ENCODE results near the gene NTMT1.

The NTMT1 gene

GRCh38 chr9:129612123-129612522 is 13.8 kb upstream of the NTMT1 start:
- Histone ChIP-seq H3K27me3 (ENCODE audit: insufficient read depth, low read depth, severe bottlenecking) (no peaks in the 10 kb centered on the region), H3K4me3 (ENCODE audit: low read depth, low read length) (no peak overlapping the region), H3K9me3 (ENCODE audit: severe bottlenecking) (no peaks in the 10 kb centered on the region), H3K27ac (no peak overlapping the region), H3K36me3 (no peaks in the 10 kb centered on the region)
- peak; percentile 48; the same call in 1 of the 2 replicates for TF ChIP-seq CTCF (IDR thresholded peaks at IDR 0.05; ENCODE audit: low read depth, low read length)
- no peak for DNase-seq

GRCh38 chr9:129612815-129613519 is 13.0 kb upstream of the NTMT1 start:
- no peaks in the 10 kb centered on the region for H3K27me3 ChIP-seq (ENCODE audit: insufficient read depth, low read depth, severe bottlenecking)
- H3K36me3 ChIP-seq: no peaks in the 10 kb centered on the region
- no peak overlapping the region for H3K4me3 ChIP-seq (ENCODE audit: low read depth, low read length)
- no peak overlapping the region for H3K27ac ChIP-seq
- H3K9me3 ChIP-seq (ENCODE audit: severe bottlenecking): no peaks in the 10 kb centered on the region
- no peak for DNase-seq
- no peak for TF ChIP-seq CTCF (IDR thresholded peaks at IDR 0.05; ENCODE audit: low read depth, low read length)

GRCh38 chr9:129613520-129614175 is 12.3 kb upstream of the NTMT1 start:
- TF ChIP-seq CTCF (IDR thresholded peaks at IDR 0.05; ENCODE audit: low read depth, low read length): no peak
- peak; percentile 72 for DNase-seq
- no peaks in the 10 kb centered on the region for H3K36me3 ChIP-seq
- H3K9me3 ChIP-seq (ENCODE audit: severe bottlenecking): no peaks in the 10 kb centered on the region
- H3K27me3 ChIP-seq (ENCODE audit: insufficient read depth, low read depth, severe bottlenecking): no peaks in the 10 kb centered on the region
- H3K4me3 ChIP-seq (ENCODE audit: low read depth, low read length): no peak overlapping the region
- H3K27ac ChIP-seq: no peak overlapping the region

GRCh38 chr9:129614932-129615331 is 11.0 kb upstream of the NTMT1 start:
- Histone ChIP-seq H3K36me3 (no peaks in the 10 kb centered on the region), H3K27ac (no peak overlapping the region), H3K27me3 (ENCODE audit: insufficient read depth, low read depth, severe bottlenecking) (no peaks in the 10 kb centered on the region), H3K9me3 (ENCODE audit: severe bottlenecking) (no peaks in the 10 kb centered on the region), H3K4me3 (ENCODE audit: low read depth, low read length) (no peak overlapping the region)
- no peak for DNase-seq
- TF ChIP-seq CTCF (IDR thresholded peaks at IDR 0.05; ENCODE audit: low read depth, low read length): no peak

- no peak for TF ChIP-seq CTCF (IDR thresholded peaks at IDR 0.05; ENCODE audit: low read depth, low read length)
- DNase-seq: no peak
- Histone ChIP-seq H3K27me3 (ENCODE audit: insufficient read depth, low read depth, severe bottlenecking) (no peaks in the 10 kb centered on the region), H3K4me3 (ENCODE audit: low read depth, low read length) (no peak overlapping the region), H3K36me3 (no peaks in the 10 kb centered on the region), H3K27ac (no peak overlapping the region), H3K9me3 (ENCODE audit: severe bottlenecking) (no peaks in the 10 kb centered on the region)
Measured at GRCh38 chr9:129615407-129616285, 10.3 kb upstream of the NTMT1 start.

Measured in WERI-Rb-1 (cell line).